GM12874 (cell line): ENCODE results near the gene TAGAP.

Experiments used
- CTCF ChIP-seq: IDR thresholded peaks from 2 replicates; pipeline ENCODE4 v1.5.1; 2011; ENCODE audit warnings: low read depth, mild to moderate bottlenecking, control low read depth, low read length, moderate library complexity; ENCODE audit not compliant: insufficient read depth

Gene TAGAP

GRCh38 chr6:159042003-159042825, 2.6 kb downstream of the TAGAP start:
- TF ChIP-seq CTCF: peak; percentile 87

- TF ChIP-seq CTCF: no peak
Measured at GRCh38 chr6:159041181-159041580, 3.6 kb downstream of the TAGAP start.

- no peak for TF ChIP-seq CTCF
Measured at GRCh38 chr6:159039885-159040258, 4.9 kb downstream of the TAGAP start.

- TF ChIP-seq CTCF: no peak
Measured at GRCh38 chr6:159038914-159039884, 5.6 kb downstream of the TAGAP start.

GRCh38 chr6:159037756-159038290, 7.0 kb downstream of the TAGAP start:
- TF ChIP-seq CTCF: no peak

GRCh38 chr6:159036673-159037072, 8.1 kb downstream of the TAGAP start:
- TF ChIP-seq CTCF: no peak

GRCh38 chr6:159035891-159036290, 8.9 kb downstream of the TAGAP start:
- TF ChIP-seq CTCF: no peak
